Ovary (tissue), 9 donors: ENCODE measurements around the gene LMOD1. TPM values are rescaled to one million over a fixed set of nuclear protein-coding genes. Genes with fewer than 3 reads are reported as not detected.

Experiments
- DNase-seq, 5 donors: peaks; one replicate each; pipeline ENCODE4 v3.0.0-alpha.2; 2019 to 2020
- H3K27ac ChIP-seq, 2 donors: fragments of 200-600 bp; one replicate each; pipeline versions ENCODE4 v1.5.1 to v1.8.0; 2019 to 2022
- H3K27me3 ChIP-seq: fragments of 200-600 bp; one replicate; pipeline ENCODE4 v1.8.0; 2022
- H3K36me3 ChIP-seq: fragments of 200-600 bp; sonication (generic); one replicate; pipeline ENCODE4 v1.5.1; 2019
- H3K4me1 ChIP-seq: one replicate; pipeline ENCODE4 v1.8.1; 2013; ENCODE audit warnings: mild to moderate bottlenecking, moderate library complexity; ENCODE audit not compliant: insufficient read depth
- H3K4me3 ChIP-seq: fragments of 200-600 bp; sonication (generic); one replicate; pipeline ENCODE4 v1.5.1; 2017
- H3K9me3 ChIP-seq, 2 donors: fragments of 200-600 bp in 1 of 2; sonication (generic) in 1 of 2; one replicate each; pipeline versions ENCODE4 v1.5.1 to v1.8.1; 2013 to 2019; ENCODE audit warnings: mild to moderate bottlenecking in 1 of 2, moderate library complexity in 1 of 2
- EP300 ChIP-seq: sonication (generic); formaldehyde crosslinking; IDR thresholded peaks from one replicate; pipeline ENCODE4 v1.6.1; 2017; ENCODE audit warnings: antibody characterized with exemption
- POLR2A ChIP-seq: fragments of 450-650 bp; IDR thresholded peaks from one replicate; pipeline ENCODE4 v1.6.1; 2017; ENCODE audit warnings: antibody characterized with exemption, mild to moderate bottlenecking, moderate library complexity
- WGBS, 3 donors: extraction: QIAGEN DNeasy Blood & Tissue Kit in 1 of 3; methylation state at CpG; one replicate each; pipeline versions ENCODE4 v1.1.5 to v1.1.7; 2013 to 2017; 5-methylcytosine and 5-hydroxymethylcytosine counted together
- intact Hi-C, 4 donors: fragments of 100-400 bp; cut with DNase I; formaldehyde crosslinking; loops; one replicate each; pipeline versions ENCODE4 v1.11.0 to v1.15.1; 2022 to 2023
- polyA plus RNA-seq, 2 donors: library from polyadenylated mRNA; stranded (reverse); fragments of 200-250 nt in 1 of 2; fragments of 350-450 nt in 1 of 2; fragmentation: Illumina TruSeq in 1 of 2; extraction: RNeasy Lipid Tissue Mini Kit (QIAGEN cat#74804) in 1 of 2; gene quantifications; one replicate each; pipeline ENCODE4 v1.2.3, GENCODE V29; 2013 to 2014
- total RNA-seq, 7 donors: library from RNA; depleted of rRNA in 2 of 7; stranded (reverse); fragments of >200 nt in 2 of 7; fragmentation: NEBNext Ultra II Directional in 3 of 7; extraction: Animal tissue kit (Norgen Biotek cat#: 25700) in 3 of 7; gene quantifications; one replicate each; pipeline versions ENCODE4 v1.1.0 to v1.2.4, GENCODE V29; 2016 to 2023
- TF ChIP-seq, protein P1 (sequence below), 3 donors: fragments of 450-650 bp in 2 of 3; fragments of 200-600 bp in 1 of 3; IDR thresholded peaks; one replicate each; pipeline versions ENCODE4 v1.5.1 to v1.8.0; 2016 to 2022; ENCODE audit warnings: antibody characterized with exemption in 3 of 3, mild to moderate bottlenecking in 1 of 3
- donor health status: DM: no; HTN: no; CAD: no; lungs with moderate emphysema.
- donor health status: DM: no; HTN: no; CAD: no.
- donor health status: Bipolar disorder and iron deficiency.
- donor health status: DM: yes; HTN: yes; CAD: no.
- donor health status: DM: no; HTN: no; CAD: no.
- donor health status: DM: yes; HTN: yes; CAD: no.

LMOD1 gene
- total and polyA plus RNA-seq, 9 donors, result 25.6 to 255 (median 92.6) TPM

DNA sequence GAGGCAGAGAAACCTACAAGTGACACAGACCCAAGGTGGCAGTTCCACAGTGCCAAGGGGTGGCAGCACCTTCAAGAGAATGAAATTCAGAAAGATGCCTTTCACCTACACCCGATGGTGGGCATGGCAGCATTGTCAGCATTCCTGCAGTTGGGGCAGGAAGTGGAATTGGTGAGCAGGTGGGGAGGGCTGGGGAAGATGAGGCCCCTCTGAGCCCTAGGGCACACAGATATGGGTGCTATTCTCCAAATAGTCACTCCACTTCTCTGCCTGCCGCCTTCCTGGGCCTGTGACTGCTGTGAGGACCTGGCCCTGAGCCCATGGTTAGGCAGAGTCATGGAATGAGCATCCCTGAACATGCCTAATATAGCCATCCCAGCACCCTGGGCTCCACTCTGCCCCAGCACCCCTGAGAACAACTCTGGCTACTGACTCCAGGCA, 49.4 kb downstream of the LMOD1 start:
- peak in 2 of 5 donors; percentile 40 to 52 for DNase-seq
- WGBS, 3 donors, result 42 to 62% (median 53%) methylated on average over 2 of the region's 2 CpGs
- intact Hi-C loops, result loop anchor here (5.0 to 10.0 kb wide), 6 partner anchors 45 to 238 kb away; partner anchors contain the start of genes GPR37L1 (in 1 of the 4), LMOD1 (in 1 of the 4) and RNPEP (in 1 of the 4)
- H3K27ac ChIP-seq, result peak overlapping the region; percentile 73 to 74
- H3K4me1 ChIP-seq, result peaks cover 15% of the 10 kb centered on the region
- H3K4me3 ChIP-seq, result no peak overlapping the region
- no peaks in the 10 kb centered on the region for H3K9me3 ChIP-seq
- H3K27me3 ChIP-seq, result no peaks in the 10 kb centered on the region
- TF ChIP-seq, protein P1, sequence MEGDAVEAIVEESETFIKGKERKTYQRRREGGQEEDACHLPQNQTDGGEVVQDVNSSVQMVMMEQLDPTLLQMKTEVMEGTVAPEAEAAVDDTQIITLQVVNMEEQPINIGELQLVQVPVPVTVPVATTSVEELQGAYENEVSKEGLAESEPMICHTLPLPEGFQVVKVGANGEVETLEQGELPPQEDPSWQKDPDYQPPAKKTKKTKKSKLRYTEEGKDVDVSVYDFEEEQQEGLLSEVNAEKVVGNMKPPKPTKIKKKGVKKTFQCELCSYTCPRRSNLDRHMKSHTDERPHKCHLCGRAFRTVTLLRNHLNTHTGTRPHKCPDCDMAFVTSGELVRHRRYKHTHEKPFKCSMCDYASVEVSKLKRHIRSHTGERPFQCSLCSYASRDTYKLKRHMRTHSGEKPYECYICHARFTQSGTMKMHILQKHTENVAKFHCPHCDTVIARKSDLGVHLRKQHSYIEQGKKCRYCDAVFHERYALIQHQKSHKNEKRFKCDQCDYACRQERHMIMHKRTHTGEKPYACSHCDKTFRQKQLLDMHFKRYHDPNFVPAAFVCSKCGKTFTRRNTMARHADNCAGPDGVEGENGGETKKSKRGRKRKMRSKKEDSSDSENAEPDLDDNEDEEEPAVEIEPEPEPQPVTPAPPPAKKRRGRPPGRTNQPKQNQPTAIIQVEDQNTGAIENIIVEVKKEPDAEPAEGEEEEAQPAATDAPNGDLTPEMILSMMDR (IDR thresholded peaks at IDR 0.05), result no peak
- TF ChIP-seq POLR2A, result no peak
- no peak for TF ChIP-seq EP300
- no peaks in the 10 kb centered on the region for H3K36me3 ChIP-seq

DNA sequence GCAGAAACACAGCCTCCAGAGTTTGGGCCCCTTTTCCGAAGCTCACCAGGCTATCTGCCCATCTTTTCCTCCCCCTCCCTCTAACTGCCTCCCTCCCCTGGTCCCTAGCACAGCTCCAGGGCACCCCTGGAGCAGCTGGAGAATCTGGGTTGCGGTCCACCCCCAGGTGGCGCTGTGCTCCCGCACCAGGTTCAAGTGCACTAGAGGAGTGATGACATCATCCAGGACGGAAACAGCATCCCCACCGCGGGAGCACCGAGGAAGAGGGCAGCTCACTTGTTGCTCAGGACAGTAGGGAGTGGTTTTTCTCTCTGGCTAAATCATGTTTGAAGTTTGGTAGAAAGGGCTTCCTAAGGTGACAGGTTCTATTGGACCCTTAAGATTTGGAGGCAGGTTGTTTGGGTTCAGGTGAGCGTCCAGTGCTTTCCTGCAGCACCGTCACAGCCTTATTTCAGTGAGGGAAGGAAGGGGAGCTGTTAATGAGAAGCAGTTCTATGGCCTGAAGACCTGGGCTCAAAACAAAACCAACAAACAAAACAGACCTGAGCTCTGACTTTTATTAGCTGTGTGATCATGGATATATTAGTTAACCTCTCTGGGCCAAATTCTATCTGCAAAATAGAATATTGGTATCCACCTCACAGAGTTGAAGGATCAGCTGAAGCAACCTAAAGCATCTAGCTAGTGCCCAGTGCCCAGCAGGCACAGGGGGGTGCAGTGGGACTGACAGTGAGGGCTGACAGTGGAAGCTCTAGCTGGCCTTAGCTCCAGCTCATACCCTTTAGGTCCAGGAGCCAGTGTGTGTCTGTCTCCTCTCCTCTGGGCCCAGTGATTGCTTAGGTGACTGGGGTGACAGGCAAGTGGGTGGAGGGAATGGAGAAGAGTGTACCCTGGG, 50.2 kb downstream of the LMOD1 start:
- Histone ChIP-seq H3K4me3 (no peak overlapping the region), H3K4me1 (peaks cover 15% of the 10 kb centered on the region)

DNA sequence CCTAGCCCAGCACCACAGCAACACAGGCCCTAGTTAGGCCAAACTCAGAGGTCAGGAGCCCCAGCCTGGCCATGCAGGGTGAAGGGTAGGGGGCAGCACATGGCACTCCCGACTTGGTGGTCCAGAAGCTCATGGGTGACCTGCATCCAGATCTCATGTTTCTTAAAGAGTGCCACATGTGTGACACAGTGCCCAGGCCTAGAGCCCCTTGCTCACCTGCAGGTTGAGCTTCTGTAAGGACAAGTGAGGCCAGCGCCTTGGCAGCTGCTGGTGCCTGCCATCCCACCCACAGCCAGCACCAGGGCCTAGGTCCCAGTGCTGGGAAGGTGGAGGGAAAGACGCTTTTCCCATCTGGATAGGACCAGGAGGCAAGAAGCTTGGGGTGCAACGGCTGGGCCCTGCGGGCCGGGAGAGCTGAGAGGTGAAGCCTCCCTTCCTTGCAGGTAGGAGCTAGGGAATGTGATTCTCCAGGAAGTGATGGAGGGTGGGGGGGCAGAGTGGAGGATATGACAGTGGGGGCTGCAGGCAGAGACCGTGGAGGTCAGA, 51.2 kb downstream of the LMOD1 start:
- Histone ChIP-seq H3K36me3 (no peaks in the 10 kb centered on the region), H3K9me3 (no peaks in the 10 kb centered on the region), H3K27me3 (no peaks in the 10 kb centered on the region), H3K27ac (peak overlapping the region in 1 of 2 donors; percentile 74), H3K4me3 (no peak overlapping the region), H3K4me1 (peaks cover 8% of the 10 kb centered on the region)
- intact Hi-C loops, result loop anchor here (2.0 to 10.0 kb wide), 7 partner anchors 47 to 240 kb away; partner anchors contain the start of genes GPR37L1 (in 1 of the 4), LMOD1 (in 1 of the 4) and RNPEP (in 1 of the 4)
- 69 to 73% (median 70%) methylated on average over 7 of the region's 7 CpGs for WGBS, 3 donors
- TF ChIP-seq, protein P1 (IDR thresholded peaks at IDR 0.05), result no peak
- no peak for TF ChIP-seq POLR2A
- TF ChIP-seq EP300, result no peak
- peak in 1 of 5 donors; percentile 52 for DNase-seq

More for the DNA sequence above, 50.2 kb downstream of the LMOD1 start:
- peak; percentile 24 for TF ChIP-seq POLR2A
- no peak for TF ChIP-seq EP300
- TF ChIP-seq, protein P1 (IDR thresholded peaks at IDR 0.05), result peak; percentile 72 to 99 (median 98)
- DNase-seq, result peak; percentile 91 to 95 (median 95)
- intact Hi-C loops, result loop anchor here (2.0 to 10.0 kb wide), 7 partner anchors 46 to 239 kb away; partner anchors contain the start of genes GPR37L1 (in 1 of the 4), LMOD1 (in 1 of the 4) and RNPEP (in 1 of the 4)
- Histone ChIP-seq H3K27me3 (no peaks in the 10 kb centered on the region), H3K36me3 (no peaks in the 10 kb centered on the region), H3K9me3 (no peaks in the 10 kb centered on the region), H3K27ac (peak overlapping the region; percentile 73 to 74)
- 12 to 13% (median 13%) methylated on average over 10 of the region's 10 CpGs for WGBS, 3 donors
